GM12878 (cell line): ENCODE results near the gene NR3C1. TPM values are rescaled to one million over a fixed set of nuclear protein-coding genes. Genes with fewer than 3 reads are reported as not detected.
A peak's percentile ranks its signal among the peaks of the same experiment; 100 is the strongest.

Source experiments
- ATAC-seq: fragments of 200-7000 bp; cut with Tn5 transposase; 3 replicates; pipeline ENCODE4 v1.9.1; 2020; ENCODE audit warnings: mild to moderate bottlenecking, moderate library complexity
- BruUV-seq: library from RNA; stranded (reverse); fragments of 400-500 nt; replicated peaks from 2 replicates; lab custom pipeline; 2021; lab: Mats Ljungman, UMichigan
- CTCF ChIA-PET: fragments of 300-600 bp; sonication (Branson Sonifier 250); formaldehyde crosslinking; extraction: SDS; loops from one replicate; lab custom pipeline; 2021; ENCODE audit warnings: inconsistent platforms; lab: Yijun Ruan, JAX
- POLR2A ChIA-PET: fragments of 350-600 bp; formaldehyde crosslinking; extraction: SDS; loops from one replicate; lab custom pipeline; 2021; ENCODE audit warnings: inconsistent platforms; lab: Charles Lee
- RAD21 ChIA-PET: fragments of 300-600 bp; sonication (Branson Sonifier 250); formaldehyde crosslinking; loops from one replicate; lab custom pipeline; 2023; ENCODE audit warnings: antibody characterized with exemption; ENCODE audit not compliant: unreplicated experiment; lab: Charles Lee
- SMC1A ChIA-PET: fragments of 300-600 bp; sonication (Branson Sonifier 250); formaldehyde crosslinking; loops from one replicate; lab custom pipeline; 2023; ENCODE audit not compliant: unreplicated experiment, uncharacterized antibody; lab: Charles Lee
- DNase-seq: peaks from one replicate; pipeline ENCODE4 v3.0.0-alpha.2; 2011; ENCODE audit warnings: low read depth, low spot score
- FAIRE-seq: peaks from 3 replicates; lab custom pipeline; 2011; peaks lifted over from hg19 to GRCh38; lab: Jason Lieb, UNC
- H2AFZ ChIP-seq: 2 replicates; pipeline ENCODE4 v1.6.0; 2011; ENCODE audit warnings: low read depth, low read length, control low read depth; ENCODE audit not compliant: control insufficient read depth
- H3K27ac ChIP-seq: 2 replicates; pipeline ENCODE4 v1.5.1; 2011; ENCODE audit warnings: control low read depth; ENCODE audit not compliant: control insufficient read depth, insufficient read depth
- H3K27me3 ChIP-seq, 2 experiments: replicated peaks in 1 of 2; 2 replicates each; pipeline versions ENCODE4 v1.6.0 to v1.6.1; 2011; ENCODE audit warnings: low read length in 1 of 2; ENCODE audit not compliant: control insufficient read depth in 2 of 2, insufficient read depth in 2 of 2
- H3K36me3 ChIP-seq, 2 experiments: 2 replicates each; pipeline ENCODE4 v1.5.1; 2011; ENCODE audit warnings: low read length in 1 of 2; ENCODE audit not compliant: control insufficient read depth in 2 of 2, insufficient read depth in 2 of 2
- H3K4me1 ChIP-seq: 2 replicates; pipeline ENCODE4 v1.6.1; 2011; ENCODE audit warnings: mild to moderate bottlenecking, low read length, moderate library complexity, mixed read lengths; ENCODE audit not compliant: control insufficient read depth, insufficient read depth
- H3K4me2 ChIP-seq: 2 replicates; pipeline ENCODE4 v1.6.0; 2011; ENCODE audit warnings: control low read depth; ENCODE audit not compliant: control insufficient read depth, insufficient read depth
- H3K4me3 ChIP-seq: fragments of 200-600 bp; sonication (generic); 2 replicates; pipeline ENCODE4 v1.5.1; 2016
- H3K79me2 ChIP-seq: 2 replicates; pipeline ENCODE4 v1.6.0; 2011; ENCODE audit warnings: low read length; ENCODE audit not compliant: control insufficient read depth, insufficient read depth
- H3K9ac ChIP-seq: 2 replicates; pipeline ENCODE4 v1.8.0; 2011; ENCODE audit warnings: low read length, control low read depth, mixed read lengths; ENCODE audit not compliant: control insufficient read depth, insufficient read depth
- H3K9me3 ChIP-seq: replicated peaks from 3 replicates; pipeline ENCODE4 v1.5.1; 2011; ENCODE audit warnings: mild to moderate bottlenecking, low read length; ENCODE audit not compliant: control insufficient read depth, insufficient read depth
- H4K20me1 ChIP-seq: 2 replicates; pipeline ENCODE4 v1.6.0; 2011; ENCODE audit not compliant: control insufficient read depth, insufficient read depth
- ASH2L ChIP-seq: fragments of 300-600, 200-600 bp; sonication (generic); IDR thresholded peaks from 2 replicates; pipeline ENCODE4 v1.6.1; 2017; ENCODE audit warnings: low read depth, mild to moderate bottlenecking, borderline replicate concordance
- CHD4 ChIP-seq: fragments of 200-600 bp; sonication (generic); IDR thresholded peaks from 2 replicates; pipeline ENCODE4 v1.6.1; 2016; ENCODE audit warnings: mild to moderate bottlenecking
- IKZF1 ChIP-seq: fragments of 450-650 bp; conservative IDR thresholded peaks from 2 replicates; pipeline ENCODE4 v1.6.1; 2017; ENCODE audit warnings: antibody characterized with exemption, mild to moderate bottlenecking
- JUNB ChIP-seq: IDR thresholded peaks from 2 replicates; pipeline ENCODE4 v1.6.1; 2016; ENCODE audit warnings: antibody characterized with exemption, mild to moderate bottlenecking
- JUND ChIP-seq: IDR thresholded peaks from 2 replicates; pipeline ENCODE4 v1.6.1; 2012; ENCODE audit warnings: low read depth, mild to moderate bottlenecking, low read length, improper control_type of control experiment, moderate library complexity
- KDM1A ChIP-seq: fragments of 200-600 bp; sonication (generic); IDR thresholded peaks from 2 replicates; pipeline ENCODE4 v1.6.1; 2016; ENCODE audit warnings: borderline replicate concordance
- MYB ChIP-seq: fragments of 150-350 bp; IDR thresholded peaks from 2 replicates; pipeline ENCODE4 v1.6.1; 2014; ENCODE audit warnings: mild to moderate bottlenecking, low read depth, low read length, borderline replicate concordance
- MYC ChIP-seq: IDR thresholded peaks from 2 replicates; pipeline ENCODE4 v1.6.1; 2011; ENCODE audit warnings: mild to moderate bottlenecking, low read length, moderate library complexity, inconsistent platforms; ENCODE audit not compliant: insufficient read depth, insufficient replicate concordance, insufficient read length, severe bottlenecking
- NBN ChIP-seq: fragments of 450-650 bp; IDR thresholded peaks from 2 replicates; pipeline ENCODE4 v1.6.1; 2016
- RELA ChIP-seq: fragments of 450-650 bp; IDR thresholded peaks from 2 replicates; pipeline ENCODE4 v1.8.0; 2014; ENCODE audit warnings: borderline replicate concordance; ENCODE audit not compliant: partially characterized antibody
- RUNX3 ChIP-seq: IDR thresholded peaks from 2 replicates; pipeline ENCODE4 v1.6.1; 2012; ENCODE audit warnings: low read length, inconsistent platforms
- SIX5 ChIP-seq: IDR thresholded peaks from 2 replicates; pipeline ENCODE4 v1.6.1; 2011; ENCODE audit warnings: mild to moderate bottlenecking, low read depth, low read length, moderate library complexity; ENCODE audit not compliant: severe bottlenecking
- TCF3 ChIP-seq: IDR thresholded peaks from 2 replicates; pipeline ENCODE4 v1.6.1; 2012; ENCODE audit warnings: low read depth, mild to moderate bottlenecking, low read length, borderline replicate concordance; ENCODE audit not compliant: insufficient read depth
- ZSCAN29 ChIP-seq: fragments of 450-650 bp; IDR thresholded peaks from 2 replicates; pipeline ENCODE4 v1.6.1; 2017; ENCODE audit warnings: mild to moderate bottlenecking, moderate library complexity
- in situ Hi-C: fragments of 300-500 bp; cut with MboI; formaldehyde crosslinking; loops from 9 replicates; pipeline ENCODE4 v1.14.3; 2018; ENCODE audit warnings: mixed read lengths
- intact Hi-C: fragments of 100-400 bp; cut with micrococcal nuclease; formaldehyde crosslinking; loops from one replicate; pipeline ENCODE4 v1.14.2; 2022; ENCODE audit not compliant: unreplicated experiment
- polyA plus RNA-seq, 11 experiments: library from polyadenylated mRNA; depleted of rRNA in 4 of 11; unstranded in 6 of 11; stranded (reverse) in 5 of 11; fragments of >200 nt; fragmentation: Nextera tagmentation in 4 of 11; fragmentation: Illumina TruSeq in 1 of 11; extraction: Ambion mirVana in 4 of 11; extraction: Trizol in 1 of 11; gene quantifications; 1 replicate in 1 of 11; 2 replicates in 10 of 11; pipeline versions ENCODE4 v1.2.1 to v1.2.3, GENCODE V29; 2011 to 2016; ENCODE audit warnings: inconsistent platforms in 2 of 11, missing spikeins in 2 of 11, low read depth in 1 of 11
- total RNA-seq, 4 experiments: library from RNA; depleted of rRNA in 3 of 4; stranded (reverse); fragments of >200 nt in 3 of 4; fragmentation: Illumina TruSeq in 1 of 4; extraction: Trizol in 1 of 4; gene quantifications; 2 replicates each; pipeline versions ENCODE4 v1.2.1 to v1.2.3, GENCODE V29; 2013 to 2021
- TF ChIP-seq, protein P1 (sequence below): fragments of 450-650 bp; IDR thresholded peaks from 2 replicates; pipeline ENCODE4 v1.6.1; 2017; ENCODE audit warnings: low read depth, mild to moderate bottlenecking, moderate library complexity
- TF ChIP-seq, protein P2 (sequence below): fragments of 150-350 bp; IDR thresholded peaks from 2 replicates; pipeline ENCODE4 v1.6.1; 2014; ENCODE audit warnings: mild to moderate bottlenecking, low read depth, low read length

NR3C1 gene
- total and polyA plus RNA-seq, 10 of the 15 experiments (the other 5 are each of a cell fraction or from before 2014, with no cell fraction given), result 49.7 to 141 (median 109) TPM

DNA sequence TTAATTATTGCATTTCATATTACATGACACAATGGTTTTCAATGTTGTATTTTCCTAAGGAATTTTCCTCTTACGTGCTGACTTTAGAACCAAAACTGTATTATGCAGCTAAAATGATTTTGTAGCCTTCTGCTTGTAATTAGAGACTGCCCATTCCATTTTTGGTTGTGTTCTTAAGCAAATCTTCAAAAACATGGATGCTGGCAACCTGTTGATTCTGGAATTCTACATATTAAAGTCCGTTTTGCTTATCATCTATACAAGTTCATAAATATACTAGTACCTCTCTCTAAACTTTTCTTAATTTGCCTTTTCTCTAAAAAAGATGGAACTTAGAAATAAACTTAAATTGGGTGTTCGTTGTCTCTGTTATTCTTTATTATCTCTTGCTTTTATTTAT is 88.3 kb downstream of the NR3C1 start (continued):
- no peak for TF ChIP-seq MYB
- no peak for TF ChIP-seq KDM1A
- no peak for TF ChIP-seq MYC
- TF ChIP-seq TCF3, result no peak
- TF ChIP-seq, protein P1, sequence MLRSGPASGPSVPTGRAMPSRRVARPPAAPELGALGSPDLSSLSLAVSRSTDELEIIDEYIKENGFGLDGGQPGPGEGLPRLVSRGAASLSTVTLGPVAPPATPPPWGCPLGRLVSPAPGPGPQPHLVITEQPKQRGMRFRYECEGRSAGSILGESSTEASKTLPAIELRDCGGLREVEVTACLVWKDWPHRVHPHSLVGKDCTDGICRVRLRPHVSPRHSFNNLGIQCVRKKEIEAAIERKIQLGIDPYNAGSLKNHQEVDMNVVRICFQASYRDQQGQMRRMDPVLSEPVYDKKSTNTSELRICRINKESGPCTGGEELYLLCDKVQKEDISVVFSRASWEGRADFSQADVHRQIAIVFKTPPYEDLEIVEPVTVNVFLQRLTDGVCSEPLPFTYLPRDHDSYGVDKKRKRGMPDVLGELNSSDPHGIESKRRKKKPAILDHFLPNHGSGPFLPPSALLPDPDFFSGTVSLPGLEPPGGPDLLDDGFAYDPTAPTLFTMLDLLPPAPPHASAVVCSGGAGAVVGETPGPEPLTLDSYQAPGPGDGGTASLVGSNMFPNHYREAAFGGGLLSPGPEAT, result no peak
- TF ChIP-seq RELA, result no peak
- TF ChIP-seq SIX5, result no peak
- TF ChIP-seq JUNB, result no peak
- no peak for TF ChIP-seq NBN
- TF ChIP-seq, all 136 proteins: peak for 0

DNA sequence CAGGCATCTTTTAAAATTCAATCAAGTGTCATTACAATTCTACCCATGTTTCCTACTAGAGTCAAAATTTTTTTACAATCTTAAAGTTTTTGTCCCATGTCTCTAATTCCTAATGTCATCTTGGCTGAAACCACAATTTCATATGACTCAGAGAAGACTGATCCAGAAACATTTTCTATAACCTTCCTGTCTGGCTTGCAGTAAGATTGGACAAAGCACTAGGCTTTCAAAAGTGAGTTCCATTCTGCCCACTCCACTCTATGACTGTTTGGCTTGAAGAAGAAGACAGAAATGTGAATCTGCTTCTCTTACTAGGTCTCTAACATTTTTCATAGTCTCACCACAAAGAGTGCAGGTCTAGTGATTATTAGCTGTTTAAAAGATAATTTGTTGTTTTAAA is 88.8 kb downstream of the NR3C1 start:
- peak; percentile 45; the same call in 1 of the 2 replicates for TF ChIP-seq RUNX3
- no peak for TF ChIP-seq ASH2L
- TF ChIP-seq JUND, result no peak
- no peak for TF ChIP-seq ZSCAN29
- TF ChIP-seq, protein P2, sequence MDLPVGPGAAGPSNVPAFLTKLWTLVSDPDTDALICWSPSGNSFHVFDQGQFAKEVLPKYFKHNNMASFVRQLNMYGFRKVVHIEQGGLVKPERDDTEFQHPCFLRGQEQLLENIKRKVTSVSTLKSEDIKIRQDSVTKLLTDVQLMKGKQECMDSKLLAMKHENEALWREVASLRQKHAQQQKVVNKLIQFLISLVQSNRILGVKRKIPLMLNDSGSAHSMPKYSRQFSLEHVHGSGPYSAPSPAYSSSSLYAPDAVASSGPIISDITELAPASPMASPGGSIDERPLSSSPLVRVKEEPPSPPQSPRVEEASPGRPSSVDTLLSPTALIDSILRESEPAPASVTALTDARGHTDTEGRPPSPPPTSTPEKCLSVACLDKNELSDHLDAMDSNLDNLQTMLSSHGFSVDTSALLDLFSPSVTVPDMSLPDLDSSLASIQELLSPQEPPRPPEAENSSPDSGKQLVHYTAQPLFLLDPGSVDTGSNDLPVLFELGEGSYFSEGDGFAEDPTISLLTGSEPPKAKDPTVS, result no peak
- no peak for TF ChIP-seq JUNB
- TF ChIP-seq CHD4, result peak; percentile 59; the same call in 1 of the 2 replicates
- no peak for TF ChIP-seq IKZF1
- TF ChIP-seq, all 136 proteins: peak for 2
- SMC1A ChIA-PET, result interaction anchor here (1.1 to 4.0 kb wide), 11 partner anchors 12 to 393 kb away, joined by 3 to 14 read pairs (median 5); no protein-coding TSS in a partner anchor
- Histone ChIP-seq H3K9me3 (no peaks in the 10 kb centered on the region), H3K4me3 (no peak overlapping the region), H4K20me1 (no peaks in the 10 kb centered on the region), H2AFZ (no peak overlapping the region), H3K79me2 (peaks cover 85% of the 10 kb centered on the region), H3K36me3 (peaks cover 6 to 24% of the 10 kb centered on the region in 2 experiments), H3K4me1 (peaks cover 16% of the 10 kb centered on the region; the same call in 1 of the 2 replicates), H3K4me2 (peak overlapping the region; percentile 24; the same call in 1 of the 2 replicates), H3K27ac (0 out of 2 replicates have a peak overlapping the region, but pooled peaks have one; percentile 7), H3K27me3 (no peaks in the 10 kb centered on the region), H3K9ac (no peak overlapping the region)
- BruUV-seq, result no TSS peak
- intact Hi-C loops, result loop anchor here (2.0 to 10.0 kb wide), 2 partner anchors 510 to 654 kb away; no protein-coding TSS in a partner anchor
- no peak for DNase-seq
- POLR2A ChIA-PET, result interaction anchor here (0.6 to 1.2 kb wide), 4 partner anchors 22 to 83 kb away, joined by 3 to 6 read pairs (median 4); no protein-coding TSS in a partner anchor
- CTCF ChIA-PET, result interaction anchor here (0.9 to 1.9 kb wide), 6 partner anchors 22 to 510 kb away, joined by 3 to 4 read pairs (median 4); no protein-coding TSS in a partner anchor
- RAD21 ChIA-PET, result interaction anchor here (0.7 to 1.6 kb wide), 7 partner anchors 66 to 510 kb away, joined by 3 to 7 read pairs (median 3); no protein-coding TSS in a partner anchor
- ATAC-seq, result peak; percentile 61
- in situ Hi-C loops, result no loop called here
- FAIRE-seq, result no peak
